ENCODE results near the gene EED. TPM values are rescaled to one million over a fixed set of nuclear protein-coding genes. Genes with fewer than 3 reads are reported as not detected.

EED gene
- polyA plus RNA-seq, 1 experiment = 17.5 TPM

DNA sequence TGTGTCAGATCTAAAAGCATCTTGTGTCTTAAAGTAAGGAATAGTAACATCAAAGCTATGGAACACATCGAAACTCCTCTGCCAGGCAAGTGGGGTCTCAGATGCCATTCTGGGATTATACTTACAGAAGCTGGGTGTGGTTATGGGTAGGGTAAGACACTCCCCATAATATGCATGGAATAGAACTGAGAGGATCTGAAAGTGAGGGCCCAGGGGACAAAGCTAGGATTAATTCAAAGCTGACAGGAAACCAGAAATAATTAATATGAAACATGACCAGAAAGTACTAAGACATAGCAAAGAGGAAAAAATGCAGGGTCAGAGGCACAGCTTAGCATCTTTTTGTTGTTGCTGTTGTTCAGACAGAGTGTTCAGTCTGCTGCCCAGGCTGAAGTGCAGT lies 40.2 kb upstream of the EED start:
- no peak overlapping the region for H3K4me3 ChIP-seq (ENCODE audit: low read depth, low read length)
- H3K9me3 ChIP-seq (ENCODE audit: control insufficient read depth, insufficient read depth, low read length) = no peaks in the 10 kb centered on the region
- no peaks in the 10 kb centered on the region for H3K27me3 ChIP-seq (ENCODE audit: control insufficient read depth, insufficient read depth, low read length)
- CTCF ChIA-PET = interaction anchor here (0.7 to 2.4 kb wide), 4 partner anchors 11 to 349 kb away, joined by 3 to 19 read pairs (median 6); partner anchors contain the start of gene CCDC83
- POLR2A ChIA-PET = no interaction called here
- TF ChIP-seq, protein P1, sequence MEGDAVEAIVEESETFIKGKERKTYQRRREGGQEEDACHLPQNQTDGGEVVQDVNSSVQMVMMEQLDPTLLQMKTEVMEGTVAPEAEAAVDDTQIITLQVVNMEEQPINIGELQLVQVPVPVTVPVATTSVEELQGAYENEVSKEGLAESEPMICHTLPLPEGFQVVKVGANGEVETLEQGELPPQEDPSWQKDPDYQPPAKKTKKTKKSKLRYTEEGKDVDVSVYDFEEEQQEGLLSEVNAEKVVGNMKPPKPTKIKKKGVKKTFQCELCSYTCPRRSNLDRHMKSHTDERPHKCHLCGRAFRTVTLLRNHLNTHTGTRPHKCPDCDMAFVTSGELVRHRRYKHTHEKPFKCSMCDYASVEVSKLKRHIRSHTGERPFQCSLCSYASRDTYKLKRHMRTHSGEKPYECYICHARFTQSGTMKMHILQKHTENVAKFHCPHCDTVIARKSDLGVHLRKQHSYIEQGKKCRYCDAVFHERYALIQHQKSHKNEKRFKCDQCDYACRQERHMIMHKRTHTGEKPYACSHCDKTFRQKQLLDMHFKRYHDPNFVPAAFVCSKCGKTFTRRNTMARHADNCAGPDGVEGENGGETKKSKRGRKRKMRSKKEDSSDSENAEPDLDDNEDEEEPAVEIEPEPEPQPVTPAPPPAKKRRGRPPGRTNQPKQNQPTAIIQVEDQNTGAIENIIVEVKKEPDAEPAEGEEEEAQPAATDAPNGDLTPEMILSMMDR (IDR thresholded peaks at IDR 0.05; ENCODE audit: low read depth, low read length) = no peak
- no peak overlapping the region for H3K27ac ChIP-seq (ENCODE audit: low read depth, low read length)
- no peak for DNase-seq (ENCODE audit: low read depth, low spot score)

DNA sequence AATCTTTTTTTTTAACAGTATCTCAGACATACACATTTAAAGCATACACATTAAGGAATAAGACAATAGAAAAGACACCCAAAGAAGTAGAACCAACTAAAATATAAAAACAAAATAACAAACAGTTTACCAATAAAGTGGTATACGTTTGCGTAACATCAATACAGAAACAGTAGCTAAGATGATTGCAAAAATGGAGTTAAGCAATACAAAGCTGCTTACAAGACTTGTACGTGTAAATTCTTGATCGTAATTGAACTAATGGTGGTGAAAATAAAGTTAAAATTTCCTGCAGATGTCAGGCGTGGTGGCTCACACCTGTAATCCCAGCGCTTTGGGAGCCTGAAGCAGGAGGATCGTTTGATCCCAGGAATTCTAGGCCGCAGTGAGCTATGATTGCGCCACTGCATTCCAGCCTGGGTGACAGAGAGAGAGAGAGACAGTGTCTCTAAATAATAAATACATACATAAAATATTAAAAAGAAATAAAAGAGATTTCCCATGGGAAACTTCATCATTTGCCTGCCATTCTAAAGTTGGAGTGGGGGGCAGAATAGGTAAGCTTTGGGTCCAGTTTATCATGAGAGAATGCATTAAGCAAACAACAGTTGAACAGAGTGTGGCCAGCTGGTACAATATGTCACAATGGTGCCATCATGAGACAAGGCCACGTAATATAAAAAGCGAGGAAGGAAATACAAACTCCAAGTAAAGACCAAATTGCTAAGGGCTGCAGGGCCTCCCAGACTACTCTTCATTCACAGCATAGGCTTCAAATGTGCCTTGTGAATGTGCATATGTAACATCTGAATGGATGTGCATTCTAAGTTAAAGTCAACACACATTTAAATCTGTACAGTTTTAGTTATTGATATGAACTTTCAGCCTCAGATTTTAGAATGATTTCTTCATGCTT lies 38.9 kb upstream of the EED start:
- Histone ChIP-seq H3K9me3 (ENCODE audit: control insufficient read depth, insufficient read depth, low read length) (no peaks in the 10 kb centered on the region), H3K27me3 (ENCODE audit: control insufficient read depth, insufficient read depth, low read length) (no peaks in the 10 kb centered on the region), H3K27ac (ENCODE audit: low read depth, low read length) (no peak overlapping the region), H3K4me3 (ENCODE audit: low read depth, low read length) (no peak overlapping the region)
- TF ChIP-seq, protein P1 (IDR thresholded peaks at IDR 0.05; ENCODE audit: low read depth, low read length) = no peak
- POLR2A ChIA-PET = no interaction called here
- CTCF ChIA-PET = interaction anchor here (0.8 to 2.4 kb wide), 4 partner anchors 9 to 13 kb away, joined by 3 to 19 read pairs (median 4); no protein-coding TSS in a partner anchor
- no peak for DNase-seq (ENCODE audit: low read depth, low spot score)

DNA sequence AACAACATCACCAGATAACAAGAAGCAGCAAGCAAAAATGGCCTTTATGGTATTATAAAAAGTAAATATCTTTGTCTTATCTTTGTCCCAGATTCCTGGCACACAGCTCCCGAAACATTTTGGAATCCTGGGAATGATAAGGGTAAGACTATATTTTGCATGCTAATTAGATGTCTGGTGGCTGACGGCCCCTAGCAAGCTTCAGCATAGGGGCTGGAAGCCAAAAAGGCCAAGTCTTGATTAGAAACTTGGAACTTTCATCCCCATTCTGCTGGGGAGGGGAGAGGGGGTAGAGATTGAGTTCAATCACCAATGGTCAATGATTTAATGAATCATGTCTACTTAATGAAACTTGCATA lies 38.2 kb upstream of the EED start:
- H3K27ac ChIP-seq (ENCODE audit: low read depth, low read length) = no peak overlapping the region
- H3K27me3 ChIP-seq (ENCODE audit: control insufficient read depth, insufficient read depth, low read length) = no peaks in the 10 kb centered on the region
- DNase-seq (ENCODE audit: low read depth, low spot score) = no peak
- TF ChIP-seq, protein P1 (IDR thresholded peaks at IDR 0.05; ENCODE audit: low read depth, low read length) = no peak
- no peaks in the 10 kb centered on the region for H3K9me3 ChIP-seq (ENCODE audit: control insufficient read depth, insufficient read depth, low read length)
- CTCF ChIA-PET = interaction anchor here (0.8 to 2.4 kb wide), 5 partner anchors 9 to 155 kb away, joined by 3 to 19 read pairs (median 3); no protein-coding TSS in a partner anchor
- POLR2A ChIA-PET = no interaction called here
- H3K4me3 ChIP-seq (ENCODE audit: low read depth, low read length) = no peak overlapping the region

DNA sequence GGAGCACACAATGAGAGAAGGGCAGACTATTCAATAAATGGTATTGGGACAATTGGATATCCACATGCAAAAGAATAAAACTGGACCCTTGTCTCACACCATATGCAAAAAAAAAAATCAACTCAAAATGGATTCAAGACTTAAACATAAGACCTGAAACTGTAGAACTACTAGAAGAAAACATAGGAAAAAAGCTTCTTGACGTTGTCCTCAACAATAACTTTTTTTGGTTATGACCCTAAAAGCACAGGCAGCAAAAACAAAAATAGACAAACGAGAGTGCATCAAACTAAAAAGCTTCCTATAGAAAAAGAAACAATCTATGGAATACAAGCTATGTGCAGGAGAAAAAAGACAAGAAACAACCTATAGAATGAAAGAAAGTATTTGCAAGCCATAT lies 37.1 kb upstream of the EED start:
- CTCF ChIA-PET = interaction anchor here (0.9 to 1.3 kb wide), 3 partner anchors 11 to 156 kb away, joined by 3 to 5 read pairs (median 3); no protein-coding TSS in a partner anchor

More for the DNA sequence above, 37.1 kb upstream of the EED start:
- H3K4me3 ChIP-seq (ENCODE audit: low read depth, low read length) = no peak overlapping the region
- no peaks in the 10 kb centered on the region for H3K9me3 ChIP-seq (ENCODE audit: control insufficient read depth, insufficient read depth, low read length)
- no peaks in the 10 kb centered on the region for H3K27me3 ChIP-seq (ENCODE audit: control insufficient read depth, insufficient read depth, low read length)
- TF ChIP-seq, protein P1 (IDR thresholded peaks at IDR 0.05; ENCODE audit: low read depth, low read length) = no peak
- no peak for DNase-seq (ENCODE audit: low read depth, low spot score)
- POLR2A ChIA-PET = no interaction called here
- H3K27ac ChIP-seq (ENCODE audit: low read depth, low read length) = no peak overlapping the region
